ENCODE measurements around the gene PUM1.
"Not testable (repeated sequence)": the region's sequence is repeated elsewhere in the genome, so short reads cannot be mapped to it uniquely, and the experiment has no call there.

Gene PUM1

DNA sequence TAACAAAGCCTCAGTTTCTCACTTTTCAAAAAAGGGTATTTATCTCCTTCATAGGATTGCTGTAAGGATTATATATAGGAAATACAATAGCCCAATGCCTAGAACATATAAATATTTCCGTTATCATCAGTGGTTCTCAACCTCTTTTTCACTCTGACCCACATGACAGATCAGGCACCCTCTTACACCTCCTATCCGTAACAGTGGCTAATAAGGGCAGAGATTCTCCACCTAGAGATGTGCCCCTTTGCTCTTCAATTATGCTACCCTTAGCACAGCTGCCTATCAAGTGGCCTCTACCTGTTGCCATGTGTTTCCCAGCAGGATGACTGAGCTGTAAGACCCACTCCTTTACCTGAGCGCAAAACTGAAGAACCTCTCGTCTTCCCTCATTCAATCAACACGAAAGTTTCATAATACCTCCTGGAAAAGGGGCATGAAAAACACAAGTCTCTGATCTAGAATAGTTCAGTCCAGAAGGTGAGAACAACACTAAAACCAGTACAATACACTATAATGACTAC lies 10.5 kb downstream of the PUM1 start:
- no peaks in the 10 kb centered on the region for H3K79me1 ChIP-seq (ENCODE audit: low read length)
- no peaks in the 10 kb centered on the region for H3K27me3 ChIP-seq (ENCODE audit: insufficient read depth, low read length, poor library complexity)
- H3K4ac ChIP-seq (ENCODE audit: low read depth, low read length), result no peak overlapping the region
- DNase-seq, result no peak
- peaks cover 98% of the 10 kb centered on the region for H3K79me2 ChIP-seq (ENCODE audit: control insufficient read depth, insufficient read depth, low read length)
- no peak overlapping the region for H3K27ac ChIP-seq (ENCODE audit: low read depth, low read length)
- H3K4me3 ChIP-seq (ENCODE audit: low read length), result no peak overlapping the region
- H3K4me2 ChIP-seq (ENCODE audit: low read length), result no peak overlapping the region
- no peak overlapping the region for H3K9ac ChIP-seq (ENCODE audit: low read length)
- H3K18ac ChIP-seq (ENCODE audit: low read length), result no peak overlapping the region
- H3K23ac ChIP-seq (ENCODE audit: low read length), result no peak overlapping the region
- H2BK5ac ChIP-seq (ENCODE audit: low read length), result no peak overlapping the region
- no CpG with 5 or more reads among the region's 5 CpGs for WGBS (ENCODE audit: extremely low coverage, insufficient coverage, low lambda C conversion rate)
- no peak overlapping the region for H3K56ac ChIP-seq (ENCODE audit: low read length)
- H4K8ac ChIP-seq (ENCODE audit: low read depth, low read length), result no peak overlapping the region
- no peak overlapping the region for H4K5ac ChIP-seq (ENCODE audit: low read length)
- H2BK120ac ChIP-seq (ENCODE audit: low read depth, low read length), result no peak overlapping the region
- no peaks in the 10 kb centered on the region for H3K36me3 ChIP-seq (ENCODE audit: control insufficient read depth, insufficient read depth, low read length)
- no peak overlapping the region for H2AK5ac ChIP-seq (ENCODE audit: low read length)
- H3K4me1 ChIP-seq (ENCODE audit: control insufficient read depth, low read depth, low read length), result no peaks in the 10 kb centered on the region
- H2BK15ac ChIP-seq (replicated peaks; ENCODE audit: low read depth), result no peak overlapping the region

DNA sequence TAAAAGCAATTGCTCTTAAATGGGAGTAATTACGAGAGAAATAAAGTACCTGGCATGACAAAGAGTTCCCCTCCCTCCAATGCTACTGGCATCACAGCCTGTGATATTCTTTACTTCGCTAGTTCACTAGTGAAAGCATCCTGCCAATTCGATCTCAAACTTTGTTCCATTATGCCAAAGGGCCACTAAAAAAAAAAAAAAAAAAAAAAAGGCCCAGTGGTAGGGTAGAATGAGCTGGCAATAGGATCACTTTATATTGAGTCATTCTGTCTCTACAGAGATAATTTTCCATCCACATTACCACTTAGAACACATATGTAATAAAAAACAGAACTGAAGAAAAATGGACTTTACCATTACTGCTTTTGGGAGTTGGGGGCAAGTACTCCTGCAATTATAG lies 11.2 kb downstream of the PUM1 start:
- Histone ChIP-seq H3K4ac (ENCODE audit: low read depth, low read length) (no peak overlapping the region), H3K4me3 (ENCODE audit: low read length) (no peak overlapping the region), H2AK5ac (ENCODE audit: low read length) (no peak overlapping the region), H3K27me3 (ENCODE audit: insufficient read depth, low read length, poor library complexity) (no peaks in the 10 kb centered on the region), H3K56ac (ENCODE audit: low read length) (no peak overlapping the region), H3K9ac (ENCODE audit: low read length) (no peak overlapping the region), H3K79me2 (ENCODE audit: control insufficient read depth, insufficient read depth, low read length) (peaks cover 94% of the 10 kb centered on the region), H3K4me2 (ENCODE audit: low read length) (no peak overlapping the region), H3K36me3 (ENCODE audit: control insufficient read depth, insufficient read depth, low read length) (no peaks in the 10 kb centered on the region), H2BK120ac (ENCODE audit: low read depth, low read length) (no peak overlapping the region), H2BK15ac (replicated peaks; ENCODE audit: low read depth) (no peak overlapping the region), H3K27ac (ENCODE audit: low read depth, low read length) (no peak overlapping the region), H3K23ac (ENCODE audit: low read length) (no peak overlapping the region), H2BK5ac (ENCODE audit: low read length) (no peak overlapping the region), H3K18ac (ENCODE audit: low read length) (no peak overlapping the region), H4K8ac (ENCODE audit: low read depth, low read length) (no peak overlapping the region), H3K79me1 (ENCODE audit: low read length) (no peaks in the 10 kb centered on the region), H3K4me1 (ENCODE audit: control insufficient read depth, low read depth, low read length) (no peaks in the 10 kb centered on the region), H4K5ac (ENCODE audit: low read length) (no peak overlapping the region)
- DNase-seq, result no peak
- no CpG with 5 or more reads among the region's 3 CpGs for WGBS (ENCODE audit: extremely low coverage, insufficient coverage, low lambda C conversion rate)

GRCh38 chr1:31052613-31053012 lies 12.9 kb downstream of the PUM1 start:
- not testable (repeated sequence) for H3K9ac ChIP-seq (ENCODE audit: low read length); H3K4me1 ChIP-seq (ENCODE audit: control insufficient read depth, low read depth, low read length); H2BK120ac ChIP-seq (ENCODE audit: low read depth, low read length); H3K27ac ChIP-seq (ENCODE audit: low read depth, low read length); H3K23ac ChIP-seq (ENCODE audit: low read length); H4K5ac ChIP-seq (ENCODE audit: low read length); H3K79me1 ChIP-seq (ENCODE audit: low read length); H3K27me3 ChIP-seq (ENCODE audit: insufficient read depth, low read length, poor library complexity); H2BK5ac ChIP-seq (ENCODE audit: low read length); H2AK5ac ChIP-seq (ENCODE audit: low read length); H3K4ac ChIP-seq (ENCODE audit: low read depth, low read length); H3K4me2 ChIP-seq (ENCODE audit: low read length); DNase-seq; H2BK15ac ChIP-seq (replicated peaks; ENCODE audit: low read depth); H3K56ac ChIP-seq (ENCODE audit: low read length); H3K18ac ChIP-seq (ENCODE audit: low read length); H3K36me3 ChIP-seq (ENCODE audit: control insufficient read depth, insufficient read depth, low read length); H3K4me3 ChIP-seq (ENCODE audit: low read length); H4K8ac ChIP-seq (ENCODE audit: low read depth, low read length)
- H3K79me2 ChIP-seq (ENCODE audit: control insufficient read depth, insufficient read depth, low read length), result peaks cover 89% of the 10 kb centered on the region
- WGBS (ENCODE audit: extremely low coverage, insufficient coverage, low lambda C conversion rate), result no CpG with 5 or more reads among the region's 14 CpGs

DNA sequence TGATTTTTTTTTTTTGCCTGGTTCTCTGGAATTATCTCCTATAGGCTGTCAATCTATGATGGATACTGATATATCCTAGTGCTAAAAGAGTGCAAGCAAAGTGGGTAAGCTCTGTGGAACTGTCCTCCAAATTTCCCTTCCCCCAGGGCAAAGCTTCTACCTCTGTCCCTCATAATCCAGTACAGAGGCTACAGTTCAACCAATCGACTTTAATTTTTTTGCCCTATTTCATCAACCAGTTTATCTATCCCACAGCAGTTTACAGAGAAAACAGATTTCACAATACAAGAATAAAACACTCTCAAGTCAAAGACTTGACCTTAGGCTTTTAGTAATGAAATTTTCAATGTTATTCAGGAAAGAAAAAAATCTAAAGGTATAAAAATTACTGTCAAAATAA lies 13.9 kb downstream of the PUM1 start:
- Histone ChIP-seq H3K79me2 (ENCODE audit: control insufficient read depth, insufficient read depth, low read length) (peaks cover 89% of the 10 kb centered on the region), H3K4me2 (ENCODE audit: low read length) (no peak overlapping the region), H3K18ac (ENCODE audit: low read length) (no peak overlapping the region), H3K23ac (ENCODE audit: low read length) (no peak overlapping the region), H3K27me3 (ENCODE audit: insufficient read depth, low read length, poor library complexity) (no peaks in the 10 kb centered on the region), H2BK15ac (replicated peaks; ENCODE audit: low read depth) (no peak overlapping the region), H3K36me3 (ENCODE audit: control insufficient read depth, insufficient read depth, low read length) (no peaks in the 10 kb centered on the region), H3K4me1 (ENCODE audit: control insufficient read depth, low read depth, low read length) (no peaks in the 10 kb centered on the region), H4K8ac (ENCODE audit: low read depth, low read length) (no peak overlapping the region), H3K4me3 (ENCODE audit: low read length) (no peak overlapping the region), H3K27ac (ENCODE audit: low read depth, low read length) (no peak overlapping the region), H2BK5ac (ENCODE audit: low read length) (no peak overlapping the region), H3K4ac (ENCODE audit: low read depth, low read length) (no peak overlapping the region), H3K9ac (ENCODE audit: low read length) (no peak overlapping the region), H3K56ac (ENCODE audit: low read length) (no peak overlapping the region), H2AK5ac (ENCODE audit: low read length) (no peak overlapping the region), H2BK120ac (ENCODE audit: low read depth, low read length) (no peak overlapping the region), H3K79me1 (ENCODE audit: low read length) (no peaks in the 10 kb centered on the region), H4K5ac (ENCODE audit: low read length) (no peak overlapping the region)
- no peak for DNase-seq
- WGBS (ENCODE audit: extremely low coverage, insufficient coverage, low lambda C conversion rate), result no CpG with 5 or more reads among the region's 1 CpG

GRCh38 chr1:31047507-31047906 lies 18.0 kb downstream of the PUM1 start:
- WGBS (ENCODE audit: extremely low coverage, insufficient coverage, low lambda C conversion rate), result no CpG with 5 or more reads among the region's 5 CpGs
- not testable (repeated sequence) for H3K27ac ChIP-seq (ENCODE audit: low read depth, low read length); H3K4ac ChIP-seq (ENCODE audit: low read depth, low read length); H4K5ac ChIP-seq (ENCODE audit: low read length); H3K9ac ChIP-seq (ENCODE audit: low read length); H2BK120ac ChIP-seq (ENCODE audit: low read depth, low read length); H3K4me3 ChIP-seq (ENCODE audit: low read length); H2BK5ac ChIP-seq (ENCODE audit: low read length); H3K56ac ChIP-seq (ENCODE audit: low read length); H2BK15ac ChIP-seq (replicated peaks; ENCODE audit: low read depth); H3K23ac ChIP-seq (ENCODE audit: low read length); H3K27me3 ChIP-seq (ENCODE audit: insufficient read depth, low read length, poor library complexity); H3K18ac ChIP-seq (ENCODE audit: low read length); H2AK5ac ChIP-seq (ENCODE audit: low read length); H4K8ac ChIP-seq (ENCODE audit: low read depth, low read length); H3K4me2 ChIP-seq (ENCODE audit: low read length); H3K79me1 ChIP-seq (ENCODE audit: low read length); H3K4me1 ChIP-seq (ENCODE audit: control insufficient read depth, low read depth, low read length); DNase-seq; H3K36me3 ChIP-seq (ENCODE audit: control insufficient read depth, insufficient read depth, low read length)
- peaks cover 83% of the 10 kb centered on the region for H3K79me2 ChIP-seq (ENCODE audit: control insufficient read depth, insufficient read depth, low read length)

DNA sequence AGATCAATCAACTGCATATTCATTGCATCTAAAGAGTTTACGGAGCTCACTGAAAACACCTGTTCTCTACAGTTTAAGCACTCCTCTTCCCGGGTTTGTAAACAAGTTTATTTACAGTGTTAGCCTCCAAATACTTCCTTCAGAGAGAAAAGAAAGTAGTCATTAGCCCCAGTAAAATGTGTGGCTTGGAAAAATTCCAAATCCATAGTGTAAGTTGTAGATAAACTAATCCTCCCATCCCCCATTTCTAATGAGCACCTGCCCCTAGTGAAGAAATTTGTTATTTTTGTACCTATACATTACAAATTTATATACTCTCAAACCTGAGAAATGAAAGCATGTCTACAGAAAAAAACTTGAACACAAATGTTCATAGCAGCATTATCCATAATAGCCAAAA lies 21.9 kb downstream of the PUM1 start:
- H3K27ac ChIP-seq (ENCODE audit: low read depth, low read length), result no peak overlapping the region
- DNase-seq, result no peak

More for the DNA sequence above, 21.9 kb downstream of the PUM1 start:
- H3K23ac ChIP-seq (ENCODE audit: low read length), result no peak overlapping the region
- H2BK120ac ChIP-seq (ENCODE audit: low read depth, low read length), result no peak overlapping the region
- no peak overlapping the region for H3K4me2 ChIP-seq (ENCODE audit: low read length)
- H3K9ac ChIP-seq (ENCODE audit: low read length), result no peak overlapping the region
- H3K79me2 ChIP-seq (ENCODE audit: control insufficient read depth, insufficient read depth, low read length), result peaks cover 83% of the 10 kb centered on the region
- H3K79me1 ChIP-seq (ENCODE audit: low read length), result peaks cover 3% of the 10 kb centered on the region
- no peak overlapping the region for H2BK15ac ChIP-seq (replicated peaks; ENCODE audit: low read depth)
- H4K8ac ChIP-seq (ENCODE audit: low read depth, low read length), result no peak overlapping the region
- no peak overlapping the region for H4K5ac ChIP-seq (ENCODE audit: low read length)
- no peak overlapping the region for H3K4me3 ChIP-seq (ENCODE audit: low read length)
- peaks cover 2% of the 10 kb centered on the region for H3K4me1 ChIP-seq (ENCODE audit: control insufficient read depth, low read depth, low read length)
- H3K4ac ChIP-seq (ENCODE audit: low read depth, low read length), result no peak overlapping the region
- no peak overlapping the region for H2BK5ac ChIP-seq (ENCODE audit: low read length)
- H3K36me3 ChIP-seq (ENCODE audit: control insufficient read depth, insufficient read depth, low read length), result peaks cover 3% of the 10 kb centered on the region
- no peak overlapping the region for H3K56ac ChIP-seq (ENCODE audit: low read length)
- no peak overlapping the region for H2AK5ac ChIP-seq (ENCODE audit: low read length)
- WGBS (ENCODE audit: extremely low coverage, insufficient coverage, low lambda C conversion rate), result no CpG with 5 or more reads among the region's 2 CpGs
- H3K18ac ChIP-seq (ENCODE audit: low read length), result no peak overlapping the region
- H3K27me3 ChIP-seq (ENCODE audit: insufficient read depth, low read length, poor library complexity), result no peaks in the 10 kb centered on the region
